Esophagus muscularis mucosa (tissue), 4 donors: Measurements from ENCODE around the gene CACFD1. TPM values are rescaled to one million over a fixed set of nuclear protein-coding genes. Genes with fewer than 3 reads are reported as not detected.

Source experiments
- DNase-seq: peaks from one replicate; pipeline ENCODE4 v3.0.0-alpha.2; 2017; ENCODE audit errors: extremely low spot score
- H3K27ac ChIP-seq, 4 donors: fragments of 200-600 bp; sonication (generic); replicated peaks in 1 of 4; 1 replicate in 3 of 4; 2 replicates in 1 of 4; pipeline ENCODE4 v1.5.1; 2016 to 2019; ENCODE audit warnings: mild to moderate bottlenecking in 1 of 4
- H3K27me3 ChIP-seq, 4 donors: fragments of 200-600 bp; sonication (generic); one replicate each; pipeline versions ENCODE4 v1.5.1 to v1.6.0; 2016 to 2019
- H3K36me3 ChIP-seq, 4 donors: fragments of 200-600 bp; sonication (generic); one replicate each; pipeline ENCODE4 v1.5.1; 2016 to 2019
- H3K4me1 ChIP-seq, 4 donors: fragments of 200-600 bp; sonication (generic); one replicate each; pipeline ENCODE4 v1.5.1; 2016 to 2019
- H3K4me3 ChIP-seq, 4 donors: fragments of 200-600 bp; sonication (generic); 1 replicate in 2 of 4; 2 replicates in 2 of 4; pipeline ENCODE4 v1.5.1; 2016 to 2019; ENCODE audit warnings: mild to moderate bottlenecking in 4 of 4, moderate library complexity in 1 of 4
- H3K9me3 ChIP-seq, 4 donors: fragments of 200-600 bp; sonication (generic); 1 replicate in 3 of 4; 2 replicates in 1 of 4; pipeline ENCODE4 v1.5.1; 2016 to 2019
- EP300 ChIP-seq: sonication (generic); formaldehyde crosslinking; IDR thresholded peaks from one replicate; pipeline ENCODE4 v1.6.1; 2017; ENCODE audit warnings: antibody characterized with exemption
- POLR2A ChIP-seq: fragments of 450-650 bp; IDR thresholded peaks from one replicate; pipeline ENCODE4 v1.6.1; 2017; ENCODE audit warnings: antibody characterized with exemption, moderate library complexity, mild to moderate bottlenecking, low read depth
- POLR2AphosphoS5 ChIP-seq, 2 donors: sonication (generic); formaldehyde crosslinking; IDR thresholded peaks; one replicate each; pipeline ENCODE4 v1.6.1; 2017; ENCODE audit warnings: antibody characterized with exemption in 2 of 2
- WGBS: methylation state at CpG from one replicate; pipeline ENCODE4 v1.1.5; 2018; 5-methylcytosine and 5-hydroxymethylcytosine counted together
- intact Hi-C: fragments of 100-400 bp; cut with DNase I; formaldehyde crosslinking; loops from one replicate; pipeline ENCODE4 v1.15.1; 2023
- total RNA-seq, 4 donors: library from RNA; depleted of rRNA; stranded (reverse); fragments of >200 nt; gene quantifications; one replicate each; pipeline versions ENCODE4 v1.1.0 to v1.2.1, GENCODE V29; 2016
- TF ChIP-seq, protein P1 (sequence below), 3 experiments: fragments of 200-600 bp in 2 of 3; fragments of 450-650 bp in 1 of 3; sonication (generic) in 2 of 3; IDR thresholded peaks; one replicate each; pipeline ENCODE4 v1.5.1; 2017 to 2019; ENCODE audit warnings: antibody characterized with exemption in 3 of 3, mild to moderate bottlenecking in 2 of 3, moderate library complexity in 1 of 3

The CACFD1 gene
- total RNA-seq, 4 donors from 2014 or later: 12.5 to 27.8 (median 19.6) TPM

- 87% methylated on average over 4 of the region's 27 CpGs for WGBS
- TF ChIP-seq POLR2A (no peak), POLR2AphosphoS5 (IDR thresholded peaks at IDR 0.05) (no peak), EP300 (no peak)
- TF ChIP-seq, protein P1, sequence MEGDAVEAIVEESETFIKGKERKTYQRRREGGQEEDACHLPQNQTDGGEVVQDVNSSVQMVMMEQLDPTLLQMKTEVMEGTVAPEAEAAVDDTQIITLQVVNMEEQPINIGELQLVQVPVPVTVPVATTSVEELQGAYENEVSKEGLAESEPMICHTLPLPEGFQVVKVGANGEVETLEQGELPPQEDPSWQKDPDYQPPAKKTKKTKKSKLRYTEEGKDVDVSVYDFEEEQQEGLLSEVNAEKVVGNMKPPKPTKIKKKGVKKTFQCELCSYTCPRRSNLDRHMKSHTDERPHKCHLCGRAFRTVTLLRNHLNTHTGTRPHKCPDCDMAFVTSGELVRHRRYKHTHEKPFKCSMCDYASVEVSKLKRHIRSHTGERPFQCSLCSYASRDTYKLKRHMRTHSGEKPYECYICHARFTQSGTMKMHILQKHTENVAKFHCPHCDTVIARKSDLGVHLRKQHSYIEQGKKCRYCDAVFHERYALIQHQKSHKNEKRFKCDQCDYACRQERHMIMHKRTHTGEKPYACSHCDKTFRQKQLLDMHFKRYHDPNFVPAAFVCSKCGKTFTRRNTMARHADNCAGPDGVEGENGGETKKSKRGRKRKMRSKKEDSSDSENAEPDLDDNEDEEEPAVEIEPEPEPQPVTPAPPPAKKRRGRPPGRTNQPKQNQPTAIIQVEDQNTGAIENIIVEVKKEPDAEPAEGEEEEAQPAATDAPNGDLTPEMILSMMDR (IDR thresholded peaks at IDR 0.05): no peak
- intact Hi-C loops: no loop called here
- no peaks in the 10 kb centered on the region for H3K27me3 ChIP-seq
- no peak overlapping the region for H3K4me3 ChIP-seq
- no peak overlapping the region for H3K27ac ChIP-seq
- H3K4me1 ChIP-seq: no peaks in the 10 kb centered on the region
- H3K36me3 ChIP-seq: peaks cover 13 to 59% (median 44%) of the 10 kb centered on the region in 4 donors
- no peak for DNase-seq
- H3K9me3 ChIP-seq: no peaks in the 10 kb centered on the region
Measured at GRCh38 chr9:133471551-133472276, 11.9 kb downstream of the CACFD1 start.

DNA sequence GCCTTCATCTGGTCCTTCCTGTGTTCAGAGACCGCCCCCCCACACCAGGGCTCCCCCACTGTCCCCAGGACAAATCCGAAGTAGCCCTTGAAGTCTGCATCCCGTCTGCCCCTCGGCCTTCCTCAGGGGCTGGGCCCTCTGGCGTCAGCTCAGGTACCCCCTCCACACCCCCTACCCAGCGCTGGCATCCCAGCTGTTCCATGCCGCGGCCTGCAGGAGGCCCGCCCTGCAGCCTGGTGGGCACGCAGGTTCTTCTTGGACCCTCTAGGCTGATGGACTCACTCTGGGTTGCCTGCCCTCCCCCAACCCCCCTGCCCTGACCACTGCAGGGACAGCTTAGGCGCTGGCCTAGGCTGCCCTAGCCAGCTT lies 12.5 kb downstream of the CACFD1 start:
- peaks cover 13 to 64% (median 42%) of the 10 kb centered on the region in 4 donors for H3K36me3 ChIP-seq
- WGBS: 83% methylated on average over 9 of the region's 11 CpGs
- H3K27me3 ChIP-seq: no peaks in the 10 kb centered on the region
- H3K9me3 ChIP-seq: no peaks in the 10 kb centered on the region
- no peak overlapping the region for H3K4me3 ChIP-seq
- DNase-seq: no peak
- intact Hi-C loops: no loop called here
- H3K4me1 ChIP-seq: no peaks in the 10 kb centered on the region
- H3K27ac ChIP-seq: no peak overlapping the region
- TF ChIP-seq POLR2AphosphoS5 (IDR thresholded peaks at IDR 0.05) (no peak), EP300 (no peak), POLR2A (no peak)
- TF ChIP-seq, protein P1 (IDR thresholded peaks at IDR 0.05): no peak

- no peak for DNase-seq
- TF ChIP-seq POLR2AphosphoS5 (IDR thresholded peaks at IDR 0.05) (no peak), POLR2A (no peak), EP300 (no peak)
- TF ChIP-seq, protein P1 (IDR thresholded peaks at IDR 0.05): no peak
- 78% methylated on average over 9 of the region's 19 CpGs for WGBS
Measured at GRCh38 chr9:133472753-133473378, 13.1 kb downstream of the CACFD1 start.

DNA sequence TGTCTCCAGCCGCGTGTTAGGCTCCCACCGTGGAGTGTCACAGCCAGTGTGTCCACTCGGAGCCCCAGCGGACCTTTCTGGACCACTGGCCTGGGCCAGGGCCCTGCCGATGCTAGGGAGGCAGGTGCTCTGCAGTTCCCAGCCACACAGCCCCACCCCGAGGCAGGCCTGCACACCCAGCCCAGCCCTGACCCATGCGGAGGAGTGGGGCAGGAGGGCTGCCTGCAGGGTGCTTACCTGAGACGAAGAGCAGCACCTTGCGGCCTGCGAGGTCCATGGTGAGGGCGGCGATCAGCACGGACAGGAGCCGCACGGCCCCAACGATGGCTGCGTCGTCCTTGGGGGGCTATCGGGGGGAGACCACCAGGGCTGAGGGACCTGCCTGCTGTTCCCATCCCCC lies 14.0 kb downstream of the CACFD1 start:
- WGBS: 96% methylated on average over 13 of the region's 20 CpGs
- Histone ChIP-seq H3K27ac (no peak overlapping the region), H3K36me3 (peaks cover 12 to 52% (median 30%) of the 10 kb centered on the region in 4 donors), H3K27me3 (no peaks in the 10 kb centered on the region), H3K4me1 (peaks cover 10 to 13% (median 12%) of the 10 kb centered on the region in 4 donors), H3K4me3 (no peak overlapping the region), H3K9me3 (no peaks in the 10 kb centered on the region)
- TF ChIP-seq POLR2A: no peak
- TF ChIP-seq, protein P1 (IDR thresholded peaks at IDR 0.05): no peak
- TF ChIP-seq POLR2AphosphoS5 (IDR thresholded peaks at IDR 0.05): no peak
- TF ChIP-seq EP300: no peak
- DNase-seq: no peak
- intact Hi-C loops: no loop called here

More at GRCh38 chr9:133472753-133473378, 13.1 kb downstream of the CACFD1 start:
- Histone ChIP-seq H3K4me3 (no peak overlapping the region), H3K27me3 (no peaks in the 10 kb centered on the region), H3K36me3 (peaks cover 13 to 61% (median 38%) of the 10 kb centered on the region in 4 donors), H3K27ac (no peak overlapping the region), H3K4me1 (peaks cover under 1 to 4% (median 3%) of the 10 kb centered on the region in 4 donors), H3K9me3 (no peaks in the 10 kb centered on the region)
- intact Hi-C loops: no loop called here
